H1 (cell line): ENCODE results near the gene TAF4. TPM values are rescaled to one million over a fixed set of nuclear protein-coding genes. Genes with fewer than 3 reads are reported as not detected.

ENCODE experiments used
- CTCF ChIA-PET: fragments of 300-600 bp; sonication (Branson Sonifier 250); formaldehyde crosslinking; loops from one replicate; lab custom pipeline; 2021; ENCODE audit not compliant: partially characterized antibody; lab: Charles Lee
- POLR2A ChIA-PET: fragments of 300-600 bp; sonication (Branson Sonifier 250); formaldehyde crosslinking; loops from one replicate; lab custom pipeline; 2021; ENCODE audit warnings: inconsistent platforms; ENCODE audit not compliant: partially characterized antibody; lab: Charles Lee
- DNase-seq, 2 experiments: peaks; one replicate each; pipeline versions ENCODE4 v3.0.0 to v3.0.0-alpha.2; 2010 to 2022; ENCODE audit warnings: low spot score in 2 of 2, low read depth in 1 of 2, mixed read lengths in 1 of 2
- FAIRE-seq: peaks from 2 replicates; lab custom pipeline; 2011; peaks lifted over from hg19 to GRCh38; lab: Jason Lieb, UNC
- H2AFZ ChIP-seq: 2 replicates; pipeline ENCODE4 v1.8.1; 2012; ENCODE audit warnings: low read length, inconsistent platforms
- H2AK5ac ChIP-seq: 2 replicates; pipeline ENCODE4 v1.6.1; 2013; ENCODE audit warnings: low read depth, low read length
- H2BK120ac ChIP-seq: replicated peaks from 2 replicates; pipeline ENCODE3; 2013; ENCODE audit warnings: low read depth, low read length, inconsistent platforms
- H2BK12ac ChIP-seq: 2 replicates; pipeline ENCODE4 v1.6.1; 2013; ENCODE audit warnings: low read depth, low read length
- H2BK15ac ChIP-seq: 2 replicates; pipeline ENCODE4 v1.6.1; 2013; ENCODE audit warnings: low read length
- H2BK20ac ChIP-seq: 2 replicates; pipeline ENCODE4 v1.6.1; 2013; ENCODE audit warnings: low read length
- H2BK5ac ChIP-seq: 2 replicates; pipeline ENCODE4 v1.6.1; 2013; ENCODE audit warnings: low read depth, low read length
- H3K14ac ChIP-seq: 2 replicates; pipeline ENCODE4 v1.6.1; 2013; ENCODE audit warnings: inconsistent platforms; ENCODE audit not compliant: insufficient read length
- H3K18ac ChIP-seq: 2 replicates; pipeline ENCODE4 v1.6.1; 2013; ENCODE audit warnings: low read length; ENCODE audit errors: extremely low read depth
- H3K23ac ChIP-seq: 2 replicates; pipeline ENCODE4 v1.6.1; 2013; ENCODE audit warnings: inconsistent platforms; ENCODE audit not compliant: insufficient read length
- H3K23me2 ChIP-seq: 2 replicates; pipeline ENCODE4 v1.6.1; 2013; ENCODE audit warnings: low read depth, low read length
- H3K27ac ChIP-seq: 2 replicates; pipeline ENCODE4 v1.6.1; 2011; ENCODE audit warnings: low read depth, low read length, inconsistent platforms
- H3K27me3 ChIP-seq, 4 experiments: replicated peaks in 1 of 4; 1 replicate in 1 of 4; 2 replicates in 3 of 4; pipeline versions ENCODE4 v1.6.1 to v1.8.1; 2011 to 2013; ENCODE audit warnings: low read length in 3 of 4, mild to moderate bottlenecking in 3 of 4, inconsistent platforms in 2 of 4, mixed read lengths in 2 of 4, moderate library complexity in 1 of 4; ENCODE audit not compliant: control insufficient read depth in 3 of 4, insufficient read depth in 3 of 4; ENCODE audit errors: extremely low read depth in 1 of 4
- H3K36me3 ChIP-seq, 4 experiments: 2 replicates each; pipeline versions ENCODE4 v1.6.1 to v1.8.1; 2011 to 2013; ENCODE audit warnings: mild to moderate bottlenecking in 4 of 4, low read length in 3 of 4, moderate library complexity in 2 of 4, control low read depth in 1 of 4, inconsistent platforms in 1 of 4; ENCODE audit not compliant: insufficient read depth in 4 of 4, control insufficient read depth in 2 of 4
- H3K4ac ChIP-seq: replicated peaks from 2 replicates; pipeline ENCODE3; 2013; ENCODE audit warnings: low read length, low read depth, mixed read lengths, inconsistent platforms; ENCODE audit not compliant: insufficient read length
- H3K4me1 ChIP-seq, 4 experiments: replicated peaks in 1 of 4; 1 replicate in 1 of 4; 2 replicates in 3 of 4; pipeline versions ENCODE4 v1.6.1 to v1.8.1; 2011 to 2013; ENCODE audit warnings: low read length in 3 of 4, inconsistent platforms in 2 of 4, mixed read lengths in 1 of 4; ENCODE audit not compliant: insufficient read depth in 4 of 4, control insufficient read depth in 3 of 4
- H3K4me2 ChIP-seq, 2 experiments: 2 replicates each; pipeline versions ENCODE4 v1.6.1 to v1.8.1; 2011 to 2013; ENCODE audit warnings: low read depth in 2 of 2, low read length in 2 of 2, control low read depth in 1 of 2, inconsistent platforms in 1 of 2, mild to moderate bottlenecking in 1 of 2; ENCODE audit not compliant: insufficient read depth in 1 of 2
- H3K4me3 ChIP-seq, 4 experiments: fragments of 200-600, 300-600 bp in 1 of 4; sonication (generic), shearing (Covaris generic), sonication (Bioruptor Twin) in 1 of 4; 2 replicates each; pipeline versions ENCODE4 v1.5.1 to v1.8.1; 2011 to 2016; ENCODE audit warnings: low read length in 4 of 4, low read depth in 3 of 4, control low read depth in 2 of 4, inconsistent platforms in 2 of 4, mild to moderate bottlenecking in 2 of 4, mixed read lengths in 1 of 4, moderate library complexity in 1 of 4; ENCODE audit not compliant: insufficient read depth in 2 of 4; ENCODE audit errors: extremely low read depth in 1 of 4
- H3K56ac ChIP-seq: replicated peaks from 2 replicates; pipeline ENCODE3; 2013; ENCODE audit warnings: low read depth, mild to moderate bottlenecking, mixed read lengths, low read length, inconsistent platforms; ENCODE audit not compliant: insufficient read length
- H3K79me1 ChIP-seq: 2 replicates; pipeline ENCODE4 v1.6.1; 2013; ENCODE audit warnings: low read depth, low read length, control low read depth
- H3K79me2 ChIP-seq, 2 experiments: 2 replicates each; pipeline versions ENCODE4 v1.6.1 to v1.8.1; 2012 to 2013; ENCODE audit warnings: low read length in 2 of 2, mild to moderate bottlenecking in 2 of 2, inconsistent platforms in 1 of 2; ENCODE audit not compliant: insufficient read depth in 2 of 2, control insufficient read depth in 1 of 2
- H3K9ac ChIP-seq, 4 experiments: replicated peaks in 1 of 4; 1 replicate in 1 of 4; 2 replicates in 3 of 4; pipeline versions ENCODE4 v1.6.1 to v1.8.1; 2011 to 2013; ENCODE audit warnings: low read depth in 3 of 4, low read length in 3 of 4, control low read depth in 2 of 4, mild to moderate bottlenecking in 2 of 4, moderate library complexity in 2 of 4, inconsistent platforms in 1 of 4; ENCODE audit errors: extremely low read depth in 1 of 4
- H3K9me3 ChIP-seq, 2 experiments: 2 replicates each; pipeline versions ENCODE4 v1.6.1 to v1.8.1; 2012 to 2013; ENCODE audit warnings: mild to moderate bottlenecking in 2 of 2, moderate library complexity in 2 of 2, control low read depth in 1 of 2, inconsistent platforms in 1 of 2, low read depth in 1 of 2, low read length in 1 of 2, mixed read lengths in 1 of 2; ENCODE audit not compliant: insufficient read depth in 2 of 2
- H4K20me1 ChIP-seq, 2 experiments: replicated peaks in 1 of 2; 2 replicates each; pipeline versions ENCODE3 to v1.8.1; 2011 to 2013; ENCODE audit warnings: inconsistent platforms in 2 of 2, low read length in 2 of 2, mild to moderate bottlenecking in 1 of 2; ENCODE audit not compliant: insufficient read depth in 2 of 2, control insufficient read depth in 1 of 2
- H4K5ac ChIP-seq: 2 replicates; pipeline ENCODE4 v1.6.1; 2013; ENCODE audit warnings: low read length, low read depth, mixed read lengths, inconsistent platforms; ENCODE audit not compliant: insufficient read length
- H4K8ac ChIP-seq: 2 replicates; pipeline ENCODE4 v1.8.0; 2013; ENCODE audit warnings: mild to moderate bottlenecking, moderate library complexity, low read length, inconsistent platforms; ENCODE audit not compliant: insufficient read depth; ENCODE audit errors: extremely low read depth
- H4K91ac ChIP-seq: replicated peaks from 2 replicates; pipeline ENCODE3; 2013; ENCODE audit warnings: low read length, mixed read lengths, inconsistent platforms; ENCODE audit not compliant: insufficient read length
- BCL11A ChIP-seq, 2 experiments: IDR thresholded peaks; one replicate each; pipeline ENCODE4 v1.6.1; 2011; ENCODE audit warnings: low read depth in 2 of 2, low read length in 2 of 2, mild to moderate bottlenecking in 2 of 2
- BRCA1 ChIP-seq: IDR thresholded peaks from 2 replicates; pipeline ENCODE4 v1.6.1; 2012; ENCODE audit warnings: low read depth, low read length, improper control_type of control experiment
- CEBPB ChIP-seq: IDR thresholded peaks from 2 replicates; pipeline ENCODE4 v1.6.1; 2012; ENCODE audit warnings: low read depth, low read length
- CHD2 ChIP-seq: IDR thresholded peaks from 2 replicates; pipeline ENCODE4 v1.6.1; 2012; ENCODE audit warnings: low read length, improper control_type of control experiment
- CTBP2 ChIP-seq: IDR thresholded peaks from 2 replicates; pipeline ENCODE4 v1.7.0; 2011; ENCODE audit warnings: borderline replicate concordance, mild to moderate bottlenecking, moderate library complexity, mixed read lengths, low read length; ENCODE audit not compliant: insufficient read depth, insufficient read length
- KDM5A ChIP-seq: fragments of 200-600 bp; IDR thresholded peaks from 2 replicates; pipeline ENCODE4 v1.7.1; 2012; ENCODE audit warnings: mild to moderate bottlenecking, low read length, inconsistent platforms, mixed read lengths
- MAX ChIP-seq: IDR thresholded peaks from 2 replicates; pipeline ENCODE4 v1.6.1; 2012; ENCODE audit warnings: inconsistent platforms
- SUZ12 ChIP-seq: fragments of 200-600 bp; sonication (generic); IDR thresholded peaks from 2 replicates; pipeline ENCODE4 v1.6.1; 2012; ENCODE audit warnings: mild to moderate bottlenecking, inconsistent platforms, low read length, moderate library complexity, mixed read lengths
- WGBS, 2 experiments: shearing (Covaris generic) in 1 of 2; methylation state at CpG; one replicate each; pipeline versions ENCODE4 v1.1.6 to v1.1.7; 2013 to 2015; ENCODE audit warnings: low lambda C conversion rate in 2 of 2, mixed read lengths in 2 of 2, inconsistent platforms in 1 of 2, low coverage in 1 of 2, missing lambda C conversion rate in 1 of 2; ENCODE audit not compliant: insufficient replicate concordance in 2 of 2, insufficient coverage in 1 of 2, insufficient read length in 1 of 2; ENCODE audit errors: extremely low coverage in 1 of 2, missing lambda C conversion rate in 1 of 2; 5-methylcytosine and 5-hydroxymethylcytosine counted together
- polyA plus RNA-seq, 7 experiments: library from polyadenylated mRNA; depleted of rRNA in 3 of 7; stranded (reverse) in 5 of 7; unstranded in 2 of 7; fragments of >200 nt in 5 of 7; fragments of 200-250 nt in 2 of 7; gene quantifications; 1 replicate in 5 of 7; 2 replicates in 1 of 7; 4 replicates in 1 of 7; pipeline versions ENCODE4 v1.2.1 to v1.2.3, GENCODE V29; 2011 to 2013; ENCODE audit warnings: missing spikeins in 2 of 7, mixed read lengths in 2 of 7
- total RNA-seq: library from RNA; stranded (reverse); fragmentation: NEBNext Ultra II Directional; extraction: Animal tissue kit (Norgen Biotek cat#: 25700); gene quantifications from 2 replicates; pipeline ENCODE4 v1.2.1, GENCODE V29; 2021
- TF ChIP-seq, protein P1 (sequence below): IDR thresholded peaks from 2 replicates; pipeline ENCODE4 v1.6.1; 2012; ENCODE audit warnings: inconsistent platforms

Gene TAF4
- total and polyA plus RNA-seq, 2 of the 8 experiments (the other 6 are each of a cell fraction or from before 2014, with no cell fraction given): 16.0 to 30.1 TPM

GRCh38 chr20:62003567-62004405, 61.9 kb downstream of the TAF4 start:
- FAIRE-seq: no peak
- CTCF ChIA-PET: interaction anchor here (0.6 to 0.9 kb wide), 3 partner anchors 29 to 281 kb away, joined by 3 to 4 read pairs (median 3); no protein-coding TSS in a partner anchor

More at GRCh38 chr20:62003567-62004405, 61.9 kb downstream of the TAF4 start:
- Histone ChIP-seq H3K56ac (no peak overlapping the region), H3K9ac (no peak overlapping the region), H4K20me1 (peaks cover 0 to 6% of the 10 kb centered on the region in 2 experiments), H2BK12ac (no peak overlapping the region), H3K27me3 (no peaks in the 10 kb centered on the region), H2BK5ac (no peak overlapping the region), H3K18ac (no peak overlapping the region), H4K5ac (no peak overlapping the region), H2BK15ac (no peak overlapping the region), H3K79me2 (no peaks in the 10 kb centered on the region), H3K4ac (no peak overlapping the region), H3K23ac (no peak overlapping the region), H3K4me1 (no peaks in the 10 kb centered on the region), H2BK20ac (no peak overlapping the region), H3K23me2 (no peaks in the 10 kb centered on the region), H3K36me3 (peaks cover 16 to 64% (median 53%) of the 10 kb centered on the region in 4 experiments; a peak in 7 of 8 replicates), H4K8ac (no peak overlapping the region), H3K27ac (no peak overlapping the region), H4K91ac (no peak overlapping the region), H2AK5ac (no peak overlapping the region), H3K9me3 (no peaks in the 10 kb centered on the region), H3K79me1 (no peaks in the 10 kb centered on the region; the same call in 1 of the 2 replicates), H3K4me2 (no peak overlapping the region), H3K14ac (no peak overlapping the region), H2BK120ac (no peak overlapping the region), H3K4me3 (no peak overlapping the region), H2AFZ (no peak overlapping the region)
- no peak for DNase-seq
- WGBS, 2 experiments: 93% methylated on average over 21 of the region's 24 CpGs; no CpG with 5 or more reads in 1 of the 2 experiments
- POLR2A ChIA-PET: interaction anchor here (1.3 to 1.6 kb wide), 2 partner anchors 123 to 139 kb away, joined by 3 to 4 read pairs; partner anchors contain the start of genes PSMA7 and SS18L1
- TF ChIP-seq CHD2 (no peak), CTBP2 (no peak), CEBPB (no peak), BCL11A (IDR thresholded peaks at IDR 0.05; ENCODE audit: low read depth in 2 of 2, low read length in 2 of 2) (no peak), MAX (no peak), BRCA1 (no peak), KDM5A (no peak), SUZ12 (no peak)
- TF ChIP-seq, protein P1, sequence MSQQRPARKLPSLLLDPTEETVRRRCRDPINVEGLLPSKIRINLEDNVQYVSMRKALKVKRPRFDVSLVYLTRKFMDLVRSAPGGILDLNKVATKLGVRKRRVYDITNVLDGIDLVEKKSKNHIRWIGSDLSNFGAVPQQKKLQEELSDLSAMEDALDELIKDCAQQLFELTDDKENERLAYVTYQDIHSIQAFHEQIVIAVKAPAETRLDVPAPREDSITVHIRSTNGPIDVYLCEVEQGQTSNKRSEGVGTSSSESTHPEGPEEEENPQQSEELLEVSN: no peak
